ENCODE data around the gene PECR. TPM values are rescaled to one million over a fixed set of nuclear protein-coding genes. Genes with fewer than 3 reads are reported as not detected.

PECR gene
- total RNA-seq, 1 donor, result 10.1 TPM

DNA sequence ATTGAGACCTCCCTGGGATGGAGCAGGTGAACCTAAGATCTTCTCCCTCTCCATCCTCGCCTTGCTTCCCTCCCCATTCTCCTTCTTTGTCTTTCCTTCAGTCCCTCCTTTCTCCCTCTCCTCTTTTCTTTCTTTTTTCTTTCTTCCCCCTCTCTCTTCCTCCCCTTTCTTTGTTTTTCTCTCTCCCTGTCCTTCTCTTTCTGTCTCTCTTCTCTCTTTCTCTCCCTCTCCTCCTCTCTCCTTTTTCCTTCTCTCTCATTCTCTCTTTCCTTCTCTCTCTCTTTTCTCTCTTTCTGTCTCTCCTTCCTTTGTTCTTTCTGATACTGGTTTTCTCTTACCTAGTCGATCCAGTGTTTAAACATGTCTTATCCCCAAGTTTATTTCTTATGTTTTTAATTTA lies 78.9 kb downstream of the PECR start:
- no peaks in the 10 kb centered on the region for H3K9me3 ChIP-seq (ENCODE audit: low read depth, low read length)
- no peaks in the 10 kb centered on the region for H4K20me1 ChIP-seq (ENCODE audit: insufficient read depth, low read length)
- no peak for DNase-seq (ENCODE audit: insufficient read length, low spot score, missing footprints)
- H3K4me3 ChIP-seq (ENCODE audit: insufficient read depth, low read length), result no peak overlapping the region
- H3K36me3 ChIP-seq (ENCODE audit: insufficient read depth, low read length), result no peaks in the 10 kb centered on the region
- H3K4me2 ChIP-seq (ENCODE audit: insufficient read depth, low read length), result no peak overlapping the region
- H2AFZ ChIP-seq (ENCODE audit: low read length), result no peak overlapping the region
- no peak overlapping the region for H3K27ac ChIP-seq (ENCODE audit: low read depth, low read length)
- no peak for TF ChIP-seq CTCF (IDR thresholded peaks at IDR 0.05; ENCODE audit: extremely low read depth, low read depth, low read length)
- H3K79me2 ChIP-seq (ENCODE audit: insufficient read depth, low read length), result no peaks in the 10 kb centered on the region
- H3K27me3 ChIP-seq (ENCODE audit: insufficient read depth, low read length), result peaks cover 15% of the 10 kb centered on the region
- peaks cover 6% of the 10 kb centered on the region for H3K4me1 ChIP-seq (ENCODE audit: insufficient read depth, low read length)

GRCh38 chr2:216002101-216002678 lies 79.4 kb downstream of the PECR start:
- Histone ChIP-seq H3K4me3 (ENCODE audit: insufficient read depth, low read length) (no peak overlapping the region), H3K4me1 (ENCODE audit: insufficient read depth, low read length) (peaks cover 6% of the 10 kb centered on the region), H3K4me2 (ENCODE audit: insufficient read depth, low read length) (no peak overlapping the region), H3K36me3 (ENCODE audit: insufficient read depth, low read length) (no peaks in the 10 kb centered on the region), H2AFZ (ENCODE audit: low read length) (no peak overlapping the region), H4K20me1 (ENCODE audit: insufficient read depth, low read length) (no peaks in the 10 kb centered on the region), H3K79me2 (ENCODE audit: insufficient read depth, low read length) (no peaks in the 10 kb centered on the region), H3K9me3 (ENCODE audit: low read depth, low read length) (no peaks in the 10 kb centered on the region), H3K27ac (ENCODE audit: low read depth, low read length) (no peak overlapping the region), H3K27me3 (ENCODE audit: insufficient read depth, low read length) (peaks cover 15% of the 10 kb centered on the region)
- DNase-seq (ENCODE audit: insufficient read length, low spot score, missing footprints), result no peak
- no peak for TF ChIP-seq CTCF (IDR thresholded peaks at IDR 0.05; ENCODE audit: extremely low read depth, low read depth, low read length)

GRCh38 chr2:216001216-216002100 lies 80.2 kb downstream of the PECR start:
- no peak overlapping the region for H3K27ac ChIP-seq (ENCODE audit: low read depth, low read length)
- H3K36me3 ChIP-seq (ENCODE audit: insufficient read depth, low read length), result no peaks in the 10 kb centered on the region
- no peak overlapping the region for H3K4me3 ChIP-seq (ENCODE audit: insufficient read depth, low read length)
- no peak for DNase-seq (ENCODE audit: insufficient read length, low spot score, missing footprints)
- H3K27me3 ChIP-seq (ENCODE audit: insufficient read depth, low read length), result peaks cover 15% of the 10 kb centered on the region
- H3K4me2 ChIP-seq (ENCODE audit: insufficient read depth, low read length), result no peak overlapping the region
- H4K20me1 ChIP-seq (ENCODE audit: insufficient read depth, low read length), result no peaks in the 10 kb centered on the region
- H3K79me2 ChIP-seq (ENCODE audit: insufficient read depth, low read length), result no peaks in the 10 kb centered on the region
- no peak overlapping the region for H2AFZ ChIP-seq (ENCODE audit: low read length)
- TF ChIP-seq CTCF (IDR thresholded peaks at IDR 0.05; ENCODE audit: extremely low read depth, low read depth, low read length), result no peak
- no peaks in the 10 kb centered on the region for H3K9me3 ChIP-seq (ENCODE audit: low read depth, low read length)
- peaks cover 6% of the 10 kb centered on the region for H3K4me1 ChIP-seq (ENCODE audit: insufficient read depth, low read length)

DNA sequence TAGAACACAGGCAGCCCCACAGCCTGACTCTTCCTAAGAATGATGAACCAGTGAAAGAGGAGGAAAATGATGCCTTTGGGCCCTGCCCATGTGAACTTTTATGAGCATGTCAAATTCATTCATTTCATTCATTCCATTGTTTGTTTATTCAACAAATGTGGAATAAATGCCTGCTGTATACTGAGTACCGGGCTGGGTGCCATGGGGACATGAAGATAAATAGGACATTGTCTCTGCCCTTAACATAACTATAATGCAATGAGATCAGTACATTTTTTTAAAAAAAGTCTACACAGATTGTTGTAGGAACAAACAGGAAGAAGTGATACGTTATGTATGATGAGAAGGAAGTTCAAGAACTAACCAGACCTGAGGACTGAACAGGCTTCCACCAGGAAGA lies 83.0 kb downstream of the PECR start:
- DNase-seq (ENCODE audit: insufficient read length, low spot score, missing footprints), result no peak
- H3K4me2 ChIP-seq (ENCODE audit: insufficient read depth, low read length), result no peak overlapping the region
- no peaks in the 10 kb centered on the region for H3K36me3 ChIP-seq (ENCODE audit: insufficient read depth, low read length)
- no peak for TF ChIP-seq CTCF (IDR thresholded peaks at IDR 0.05; ENCODE audit: extremely low read depth, low read depth, low read length)
- no peaks in the 10 kb centered on the region for H3K4me1 ChIP-seq (ENCODE audit: insufficient read depth, low read length)
- H4K20me1 ChIP-seq (ENCODE audit: insufficient read depth, low read length), result no peaks in the 10 kb centered on the region
- H3K79me2 ChIP-seq (ENCODE audit: insufficient read depth, low read length), result no peaks in the 10 kb centered on the region
- no peak overlapping the region for H2AFZ ChIP-seq (ENCODE audit: low read length)
- H3K27ac ChIP-seq (ENCODE audit: low read depth, low read length), result no peak overlapping the region
- H3K27me3 ChIP-seq (ENCODE audit: insufficient read depth, low read length), result peaks cover 15% of the 10 kb centered on the region
- no peak overlapping the region for H3K4me3 ChIP-seq (ENCODE audit: insufficient read depth, low read length)
- no peaks in the 10 kb centered on the region for H3K9me3 ChIP-seq (ENCODE audit: low read depth, low read length)
